CD4-positive, CD25-positive, alpha-beta regulatory T cell (primary cell): ENCODE measurements around the gene HEXIM2. TPM values are rescaled to one million over a fixed set of nuclear protein-coding genes. Genes with fewer than 3 reads are reported as not detected.

Source experiments
- ATAC-seq, 2 donors: fragments of 150-1000 bp; cut with Tn5 transposase; one replicate each; pipeline ENCODE4 v1.10.0; 2021; ENCODE audit warnings: low read depth in 2 of 2, moderate number of reproducible peaks in 2 of 2, moderate library complexity in 1 of 2
- DNase-seq, 3 donors: peaks; one replicate each; pipeline versions ENCODE4 v3.0.0 to v3.0.0-alpha.2; 2012 to 2022; ENCODE audit warnings: mixed read lengths in 1 of 3
- H3K27ac ChIP-seq: one replicate; pipeline ENCODE4 v1.7.0; 2013; ENCODE audit warnings: mild to moderate bottlenecking, low read length; ENCODE audit not compliant: insufficient read depth, poor library complexity, severe bottlenecking
- H3K27me3 ChIP-seq: one replicate; pipeline ENCODE4 v1.7.0; 2013; ENCODE audit warnings: low read length; ENCODE audit not compliant: control insufficient read depth, insufficient read depth
- H3K36me3 ChIP-seq: one replicate; pipeline ENCODE4 v1.7.0; 2013; ENCODE audit warnings: mild to moderate bottlenecking, low read length, moderate library complexity; ENCODE audit not compliant: control insufficient read depth, insufficient read depth
- H3K4me1 ChIP-seq: 2 replicates; pipeline ENCODE4 v1.7.0; 2013; ENCODE audit warnings: mild to moderate bottlenecking, low read length; ENCODE audit not compliant: insufficient read depth, control insufficient read depth, poor library complexity, severe bottlenecking
- H3K4me3 ChIP-seq: one replicate; pipeline ENCODE4 v1.7.0; 2013; ENCODE audit warnings: low read depth, mild to moderate bottlenecking, low read length, moderate library complexity
- H3K9me3 ChIP-seq, 2 experiments: 1 replicate in 1 of 2; 2 replicates in 1 of 2; pipeline ENCODE4 v1.7.0; 2013; ENCODE audit warnings: low read length in 2 of 2, mild to moderate bottlenecking in 1 of 2, moderate library complexity in 1 of 2; ENCODE audit not compliant: control insufficient read depth in 2 of 2
- H3K27ac Mint-ChIP-seq, 3 donors: one replicate each; pipeline ENCODE4 v1.8.0; 2020 to 2022; ENCODE audit warnings: mild to moderate bottlenecking in 3 of 3, mixed read lengths in 3 of 3, moderate library complexity in 2 of 3
- H3K27me3 Mint-ChIP-seq: one replicate; pipeline ENCODE4 v1.8.0; 2022; ENCODE audit warnings: mild to moderate bottlenecking, mixed read lengths
- H3K36me3 Mint-ChIP-seq: one replicate; pipeline ENCODE4 v1.8.0; 2020; ENCODE audit warnings: mixed read lengths
- H3K4me1 Mint-ChIP-seq, 4 donors: one replicate each; pipeline ENCODE4 v1.8.0; 2020 to 2022; ENCODE audit warnings: mixed read lengths in 4 of 4, mild to moderate bottlenecking in 1 of 4
- H3K4me3 Mint-ChIP-seq, 4 donors: one replicate each; pipeline ENCODE4 v1.8.0; 2020 to 2022; ENCODE audit warnings: mild to moderate bottlenecking in 4 of 4, mixed read lengths in 4 of 4, moderate library complexity in 3 of 4
- H3K9me3 Mint-ChIP-seq, 7 donors: one replicate each; pipeline ENCODE4 v1.8.0; 2020 to 2022; ENCODE audit warnings: mixed read lengths in 7 of 7, mild to moderate bottlenecking in 3 of 7, moderate library complexity in 2 of 7
- polyA plus RNA-seq, 4 donors: library from polyadenylated mRNA; unstranded; fragments of 300-500 nt; fragmentation: Illumina TruSeq; gene quantifications; one replicate each; pipeline ENCODE4 v1.2.3, GENCODE V29; 2021
- total RNA-seq: library from RNA; stranded (reverse); gene quantifications from one replicate; pipeline ENCODE4 v1.2.3, GENCODE V29; 2022

HEXIM2 gene
- total and polyA plus RNA-seq, 5 donors from 2014 or later, result 1.9 to 4.1 (median 2.5) TPM

GRCh38 chr17:45129426-45129939 is 32.2 kb upstream of the HEXIM2 start:
- no peak overlapping the region for H3K27ac ChIP-seq
- H3K27ac Mint-ChIP-seq, result no peak overlapping the region
- peaks cover 0 to 11% (median 6%) of the 10 kb centered on the region in 4 donors for H3K4me1 Mint-ChIP-seq
- peak overlapping the region in 2 of 4 donors; percentile 54 to 85 for H3K4me3 Mint-ChIP-seq
- no peaks in the 10 kb centered on the region for H3K9me3 ChIP-seq
- H3K9me3 Mint-ChIP-seq, result no peaks in the 10 kb centered on the region
- peaks cover 11% of the 10 kb centered on the region for H3K4me1 ChIP-seq
- peaks cover 10% of the 10 kb centered on the region for H3K27me3 Mint-ChIP-seq
- no peaks in the 10 kb centered on the region for H3K27me3 ChIP-seq
- H3K4me3 ChIP-seq, result no peak overlapping the region
- DNase-seq (no peak), ATAC-seq (no peak)
- no peaks in the 10 kb centered on the region for H3K36me3 Mint-ChIP-seq
- H3K36me3 ChIP-seq, result no peaks in the 10 kb centered on the region

DNA sequence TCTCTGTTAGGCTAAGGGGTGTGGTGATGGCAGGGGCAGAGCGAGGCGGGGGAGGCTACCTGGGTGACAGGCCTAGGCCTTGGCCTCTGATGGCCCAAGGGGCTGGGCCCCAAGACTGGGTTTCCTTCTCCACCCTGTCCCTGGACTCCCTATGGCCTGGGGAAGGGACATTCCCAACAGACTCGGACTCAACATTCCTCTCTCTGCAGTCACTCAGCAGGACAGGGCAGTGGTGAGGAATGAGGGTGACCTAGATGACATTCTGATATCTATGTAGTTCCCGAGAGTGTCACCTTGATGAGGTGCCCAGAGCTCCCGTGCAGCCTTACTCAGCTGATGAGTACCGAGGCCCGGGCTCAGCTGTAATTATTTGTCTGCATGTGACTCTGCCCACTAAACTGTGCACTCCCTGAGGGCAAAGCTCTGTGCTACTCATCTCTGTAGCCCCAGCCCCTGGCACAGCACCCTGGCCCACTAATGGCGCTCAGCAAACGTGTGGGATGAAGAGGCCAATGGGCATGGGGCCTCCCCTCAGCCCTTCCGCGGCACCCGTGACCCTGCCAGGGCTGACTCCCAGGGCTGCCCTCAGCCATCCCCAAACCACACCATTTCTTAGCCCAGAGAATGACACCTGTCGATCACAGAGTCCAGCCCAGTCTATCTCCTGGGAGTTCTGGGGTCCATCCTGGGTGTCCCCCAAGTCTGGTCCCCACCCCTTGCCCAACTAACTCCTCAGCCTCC is 31.6 kb upstream of the HEXIM2 start:
- Mint-ChIP-seq H3K4me3 (peak overlapping the region; percentile 21 to 85 (median 62)), H3K9me3 (peaks cover 0 to under 1% (median 0%) of the 10 kb centered on the region in 7 donors), H3K27me3 (peaks cover 11% of the 10 kb centered on the region), H3K27ac (no peak overlapping the region), H3K4me1 (peaks cover under 1 to 13% (median 6%) of the 10 kb centered on the region in 4 donors), H3K36me3 (no peaks in the 10 kb centered on the region)
- Histone ChIP-seq H3K27me3 (no peaks in the 10 kb centered on the region), H3K36me3 (no peaks in the 10 kb centered on the region), H3K4me3 (no peak overlapping the region), H3K27ac (no peak overlapping the region), H3K9me3 (no peaks in the 10 kb centered on the region), H3K4me1 (peaks cover 9% of the 10 kb centered on the region)
- ATAC-seq (no peak), DNase-seq (no peak)

DNA sequence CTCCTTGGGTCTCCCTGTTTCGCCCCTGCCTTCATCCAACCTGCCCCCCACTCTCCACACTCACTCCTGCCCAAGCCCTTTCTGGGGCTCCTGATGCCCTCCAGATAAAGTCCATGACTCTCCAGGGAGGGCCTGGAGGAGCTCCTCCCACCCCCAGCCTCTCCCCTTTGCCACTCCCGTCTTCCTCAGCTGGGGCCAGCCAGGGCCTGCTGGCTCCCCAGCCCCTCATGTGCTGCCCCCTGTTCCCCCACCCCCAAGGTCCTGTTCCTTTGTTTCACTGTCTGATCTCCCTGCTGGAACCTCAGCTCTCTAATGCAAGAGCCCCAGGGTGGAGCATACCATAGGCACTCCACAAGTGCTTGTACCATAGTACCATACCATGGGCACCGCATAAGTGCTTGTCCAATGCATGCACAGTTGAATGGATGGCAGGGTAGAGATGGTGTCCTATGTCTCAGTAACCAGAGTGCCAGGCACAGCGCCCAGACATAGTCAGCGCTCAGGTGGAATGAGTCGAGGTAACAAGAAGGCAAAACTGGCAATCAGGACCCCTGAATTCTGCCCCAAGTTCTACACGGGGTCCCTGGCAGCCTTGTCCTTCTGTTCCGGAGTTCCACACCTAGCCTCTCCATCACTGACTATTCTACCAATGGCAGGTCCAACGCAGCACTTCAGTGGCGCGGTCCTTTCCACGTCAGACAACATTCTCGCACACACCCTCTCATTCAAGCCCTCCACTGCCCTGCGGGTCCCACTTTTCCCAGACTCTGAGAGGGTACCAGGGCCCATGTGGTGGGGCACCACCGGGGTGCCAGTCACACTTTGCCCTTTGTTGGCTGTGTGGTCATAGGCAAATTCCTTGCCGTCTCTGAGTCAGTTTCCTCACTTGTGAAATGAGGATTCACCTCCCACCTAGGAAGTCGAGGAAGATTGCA is 30.7 kb upstream of the HEXIM2 start:
- DNase-seq (no peak), ATAC-seq (no peak)
- H3K36me3 Mint-ChIP-seq, result no peaks in the 10 kb centered on the region
- no peaks in the 10 kb centered on the region for H3K27me3 ChIP-seq
- peaks cover 5 to 18% (median 11%) of the 10 kb centered on the region in 4 donors for H3K4me1 Mint-ChIP-seq
- peaks cover 0 to 1% (median 0%) of the 10 kb centered on the region in 7 donors for H3K9me3 Mint-ChIP-seq
- H3K27ac ChIP-seq, result no peak overlapping the region
- H3K27ac Mint-ChIP-seq, result peak overlapping the region in 1 of 3 donors; percentile 73
- peak overlapping the region; percentile 75 to 85 (median 80) for H3K4me3 Mint-ChIP-seq
- no peaks in the 10 kb centered on the region for H3K36me3 ChIP-seq
- peaks cover 14% of the 10 kb centered on the region for H3K27me3 Mint-ChIP-seq
- H3K4me3 ChIP-seq, result no peak overlapping the region
- H3K4me1 ChIP-seq, result peaks cover 13% of the 10 kb centered on the region
- H3K9me3 ChIP-seq, result no peaks in the 10 kb centered on the region

- Mint-ChIP-seq H3K27me3 (peaks cover 14% of the 10 kb centered on the region), H3K4me1 (peaks cover 5 to 24% (median 15%) of the 10 kb centered on the region in 4 donors), H3K9me3 (peaks cover 0 to 1% (median 0%) of the 10 kb centered on the region in 7 donors), H3K4me3 (peak overlapping the region; percentile 75 to 85 (median 80)), H3K36me3 (no peaks in the 10 kb centered on the region), H3K27ac (peak overlapping the region in 1 of 3 donors; percentile 73)
- Histone ChIP-seq H3K27me3 (no peaks in the 10 kb centered on the region), H3K4me3 (no peak overlapping the region), H3K4me1 (peaks cover 21% of the 10 kb centered on the region), H3K9me3 (no peaks in the 10 kb centered on the region), H3K36me3 (no peaks in the 10 kb centered on the region), H3K27ac (peak overlapping the region; percentile 91)
- ATAC-seq (no peak), DNase-seq (peak; percentile 30 to 36 (median 33))
Observed at GRCh38 chr17:45131616-45132319, 29.9 kb upstream of the HEXIM2 start.

DNA sequence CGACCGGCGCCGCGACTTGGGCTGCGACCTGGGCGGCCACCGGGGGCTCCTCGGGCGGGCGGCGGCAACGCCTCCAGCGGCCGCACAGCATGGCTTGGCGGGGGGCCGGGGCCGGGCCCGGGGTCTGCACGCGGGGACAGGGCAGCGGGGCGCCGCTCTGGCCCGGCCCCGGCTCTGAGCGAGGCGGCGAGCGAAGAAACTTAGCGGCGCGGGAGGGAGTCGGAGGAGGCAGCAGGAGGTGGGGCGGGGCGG is 29.4 kb upstream of the HEXIM2 start, which contains the start of gene PLCD3:
PLCD3 (minus strand) TSS at position 196 of the 252 bp plus-strand sequence; CDS start at position 91, 105 bp downstream.
- peak within 1 kb of the TSS; percentile 91 for H3K27ac ChIP-seq
- ATAC-seq (peak; percentile 29 to 30), DNase-seq (no peak)
- no peaks in the 10 kb centered on the region for H3K9me3 ChIP-seq
- peaks cover 14% of the 10 kb centered on the region for H3K27me3 Mint-ChIP-seq
- H3K4me3 ChIP-seq, result peak within 1 kb of the TSS; percentile 57
- peaks cover 22% of the 10 kb centered on the region for H3K4me1 ChIP-seq
- H3K27ac Mint-ChIP-seq, result peak within 1 kb of the TSS in 2 of 3 donors; percentile 94 to 95
- peaks cover 5 to 24% (median 15%) of the 10 kb centered on the region in 4 donors for H3K4me1 Mint-ChIP-seq
- peak within 1 kb of the TSS; percentile 93 to 98 (median 94) for H3K4me3 Mint-ChIP-seq
- H3K36me3 Mint-ChIP-seq, result no peaks in the 10 kb centered on the region
- H3K36me3 ChIP-seq, result no peaks in the 10 kb centered on the region
- peaks cover 0 to 1% (median 0%) of the 10 kb centered on the region in 7 donors for H3K9me3 Mint-ChIP-seq
- H3K27me3 ChIP-seq, result no peaks in the 10 kb centered on the region

- Mint-ChIP-seq H3K27me3 (peaks cover 14% of the 10 kb centered on the region), H3K9me3 (peaks cover 0 to 1% (median 0%) of the 10 kb centered on the region in 7 donors), H3K4me1 (peaks cover 5 to 26% (median 15%) of the 10 kb centered on the region in 4 donors), H3K36me3 (no peaks in the 10 kb centered on the region), H3K4me3 (peak overlapping the region; percentile 93 to 98 (median 94)), H3K27ac (peak overlapping the region in 2 of 3 donors; percentile 94 to 95)
- no peaks in the 10 kb centered on the region for H3K27me3 ChIP-seq
- peaks cover 22% of the 10 kb centered on the region for H3K4me1 ChIP-seq
- H3K27ac ChIP-seq, result peak overlapping the region; percentile 91
- ATAC-seq (peak; percentile 16 to 25), DNase-seq (peak; percentile 67 to 79 (median 72))
- H3K9me3 ChIP-seq, result no peaks in the 10 kb centered on the region
- peak overlapping the region; percentile 57 for H3K4me3 ChIP-seq
- no peaks in the 10 kb centered on the region for H3K36me3 ChIP-seq
Observed at GRCh38 chr17:45132572-45133463, 28.9 kb upstream of the HEXIM2 start.
